ENCODE results near the gene CACNA1G. TPM values are rescaled to one million over a fixed set of nuclear protein-coding genes. Genes with fewer than 3 reads are reported as not detected.

The CACNA1G gene
- polyA plus RNA-seq, 1 donor from 2014 or later = 10.9 TPM

GRCh38 chr17:50668025-50668837 lies 107.7 kb downstream of the CACNA1G start:
- Histone ChIP-seq H3K79me2 (replicated peaks; ENCODE audit: insufficient read depth, low read length) (no peaks in the 10 kb centered on the region), H2AFZ (ENCODE audit: low read depth, low read length) (no peak overlapping the region), H3K27ac (ENCODE audit: low read length) (no peak overlapping the region), H3K27me3 (ENCODE audit: insufficient read depth, low read depth, low read length) (no peaks in the 10 kb centered on the region), H4K20me1 (ENCODE audit: insufficient read depth) (no peaks in the 10 kb centered on the region), H3K9ac (ENCODE audit: low read length) (no peak overlapping the region), H3F3A (ENCODE audit: insufficient read depth, low read length, poor library complexity, severe bottlenecking) (no peaks in the 10 kb centered on the region), H3K9me2 (ENCODE audit: insufficient read depth, low read length) (no peaks in the 10 kb centered on the region), H3K4me2 (ENCODE audit: low read length) (no peak overlapping the region), H3K4me3 (ENCODE audit: low read length) (no peak overlapping the region), H3K9me3 (ENCODE audit: low read length) (no peaks in the 10 kb centered on the region), H3K36me3 (ENCODE audit: insufficient read depth, low read length) (no peaks in the 10 kb centered on the region)
- no peak for TF ChIP-seq MXI1 (conservative IDR thresholded peaks at IDR 0.05; ENCODE audit: poor library complexity, severe bottlenecking)
- TF ChIP-seq SMC3 (conservative IDR thresholded peaks at IDR 0.05; ENCODE audit: poor library complexity) = no peak
- no peak for TF ChIP-seq EZH2 (IDR thresholded peaks at IDR 0.05; ENCODE audit: borderline replicate concordance, insufficient read depth, low read length, poor library complexity, severe bottlenecking)
- TF ChIP-seq RAD21 (conservative IDR thresholded peaks at IDR 0.05) = no peak
- no peak for TF ChIP-seq REST (IDR thresholded peaks at IDR 0.05; ENCODE audit: borderline replicate concordance)
- TF ChIP-seq CTCF (IDR thresholded peaks at IDR 0.05; ENCODE audit: poor library complexity, severe bottlenecking) = no peak
- no peak for TF ChIP-seq POLR2AphosphoS5 (IDR thresholded peaks at IDR 0.05)
- no peak for TF ChIP-seq TAF1 (IDR thresholded peaks at IDR 0.05; ENCODE audit: low read depth)
- TF ChIP-seq EP300 (conservative IDR thresholded peaks at IDR 0.05; ENCODE audit: poor library complexity, severe bottlenecking) = no peak

- H3F3A ChIP-seq (ENCODE audit: insufficient read depth, low read length, poor library complexity, severe bottlenecking) = no peaks in the 10 kb centered on the region
- H3K27me3 ChIP-seq (ENCODE audit: insufficient read depth, low read depth, low read length) = no peaks in the 10 kb centered on the region
- H3K79me2 ChIP-seq (replicated peaks; ENCODE audit: insufficient read depth, low read length) = no peaks in the 10 kb centered on the region
- no peaks in the 10 kb centered on the region for H3K36me3 ChIP-seq (ENCODE audit: insufficient read depth, low read length)
- H3K9me2 ChIP-seq (ENCODE audit: insufficient read depth, low read length) = no peaks in the 10 kb centered on the region
- H2AFZ ChIP-seq (ENCODE audit: low read depth, low read length) = no peak overlapping the region
- H4K20me1 ChIP-seq (ENCODE audit: insufficient read depth) = no peaks in the 10 kb centered on the region
- no peak overlapping the region for H3K27ac ChIP-seq (ENCODE audit: low read length)
- no peak overlapping the region for H3K4me3 ChIP-seq (ENCODE audit: low read length)
- H3K9me3 ChIP-seq (ENCODE audit: low read length) = no peaks in the 10 kb centered on the region
- no peak for TF ChIP-seq EZH2 (IDR thresholded peaks at IDR 0.05; ENCODE audit: borderline replicate concordance, insufficient read depth, low read length, poor library complexity, severe bottlenecking)
- no peak for TF ChIP-seq RAD21 (conservative IDR thresholded peaks at IDR 0.05)
- no peak for TF ChIP-seq CTCF (IDR thresholded peaks at IDR 0.05; ENCODE audit: poor library complexity, severe bottlenecking)
- TF ChIP-seq REST (IDR thresholded peaks at IDR 0.05; ENCODE audit: borderline replicate concordance) = no peak
- no peak for TF ChIP-seq SMC3 (conservative IDR thresholded peaks at IDR 0.05; ENCODE audit: poor library complexity)
- no peak for TF ChIP-seq EP300 (conservative IDR thresholded peaks at IDR 0.05; ENCODE audit: poor library complexity, severe bottlenecking)
- no peak for TF ChIP-seq POLR2AphosphoS5 (IDR thresholded peaks at IDR 0.05)
- H3K9ac ChIP-seq (ENCODE audit: low read length) = no peak overlapping the region
- H3K4me2 ChIP-seq (ENCODE audit: low read length) = no peak overlapping the region
These were observed 108.5 kb downstream of the CACNA1G start for GRCh38 chr17:50668838-50669581.

All from neural cell (in vitro differentiated cells).